ENCODE data around the gene HHLA2. TPM values are rescaled to one million over a fixed set of nuclear protein-coding genes. Genes with fewer than 3 reads are reported as not detected.

HHLA2 gene
- total RNA-seq = not detected in 2 replicates

DNA sequence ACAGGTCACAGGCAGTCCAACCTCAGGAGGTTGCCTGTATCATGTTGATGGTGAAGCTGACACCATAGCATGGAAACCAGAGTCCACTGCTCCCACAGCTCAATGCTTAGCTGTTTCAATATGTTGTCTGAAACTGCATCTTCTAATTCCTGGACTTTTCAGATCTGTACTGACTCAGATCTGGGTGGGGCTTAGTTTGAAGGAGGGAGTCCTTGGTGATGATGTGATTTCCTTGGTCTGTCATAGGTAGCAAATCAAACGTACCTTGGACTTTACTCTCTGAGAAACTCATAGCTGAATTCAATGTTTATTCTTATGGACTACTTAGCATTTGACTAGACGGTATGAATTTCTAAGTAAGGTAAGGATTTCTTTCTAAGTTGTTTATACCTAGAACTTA lies at the start of gene HHLA2:
TSS of gene HHLA2 (plus strand) at position 310 of the 400 bp plus-strand sequence. CDS start 55,266 bp downstream, outside the sequence.

Other genes starting within 250 kb of the HHLA2 start
- 49.9 and 60.2 TPM in 2 replicates for gene CD47, start 205.5 kb upstream of the HHLA2 start, total RNA-seq
- gene IFT57, start 74.1 kb upstream of the HHLA2 start, total RNA-seq = 31.2 and 33.1 TPM in 2 replicates
- gene MYH15, start 214.0 kb downstream of the HHLA2 start, total RNA-seq = under 0.01 TPM in 2 replicates